Nephron (organoid): ENCODE data around the gene INPP1.

Experiments
- H3K27ac Mint-ChIP-seq, 3 experiments: 2 replicates each; pipeline ENCODE4 v1.8.0; 2020; ENCODE audit warnings: mixed read lengths in 3 of 3, mild to moderate bottlenecking in 2 of 3, moderate library complexity in 1 of 3
- H3K27me3 Mint-ChIP-seq: 2 replicates; pipeline ENCODE4 v1.8.0; 2021; ENCODE audit warnings: low read depth, mild to moderate bottlenecking, moderate library complexity, mixed read lengths
- H3K36me3 Mint-ChIP-seq: 2 replicates; pipeline ENCODE4 v1.8.0; 2020; ENCODE audit warnings: low read depth, mixed read lengths
- H3K4me1 Mint-ChIP-seq: 2 replicates; pipeline ENCODE4 v1.8.0; 2020; ENCODE audit warnings: mixed read lengths
- H3K4me3 Mint-ChIP-seq, 3 experiments: 2 replicates each; pipeline ENCODE4 v1.8.0; 2020; ENCODE audit warnings: mild to moderate bottlenecking in 3 of 3, mixed read lengths in 3 of 3, moderate library complexity in 2 of 3
- H3K9me3 Mint-ChIP-seq: 2 replicates; pipeline ENCODE4 v1.8.0; 2020; ENCODE audit warnings: mixed read lengths
- TF ChIP-seq, protein P1 (sequence below), 3 experiments: fragments of 200-600 bp; sonication (generic); IDR thresholded peaks; one replicate each; pipeline ENCODE4 v1.5.0; 2021; ENCODE audit warnings: antibody characterized with exemption in 3 of 3; ENCODE audit not compliant: unreplicated experiment in 3 of 3

Gene INPP1

DNA sequence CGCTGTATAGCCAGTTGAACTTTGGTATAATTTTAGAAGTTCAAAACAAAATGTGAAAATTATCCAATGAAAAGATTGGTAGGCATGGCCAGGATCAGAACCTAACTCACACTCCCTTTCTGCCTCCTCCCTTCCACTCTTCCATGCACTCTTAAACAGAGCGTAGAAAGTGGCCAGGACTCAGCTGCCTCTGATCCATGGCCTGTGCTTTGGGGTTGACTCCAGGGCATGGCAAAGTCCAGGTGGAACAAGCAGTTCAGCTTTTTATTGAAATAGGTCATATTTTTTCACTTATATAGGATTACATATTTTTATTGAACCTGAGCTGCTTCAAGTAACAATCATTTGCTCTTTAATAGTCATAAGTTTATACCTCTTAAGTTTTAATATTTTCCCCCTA is 26.2 kb downstream of the INPP1 start:
- TF ChIP-seq, protein P1, sequence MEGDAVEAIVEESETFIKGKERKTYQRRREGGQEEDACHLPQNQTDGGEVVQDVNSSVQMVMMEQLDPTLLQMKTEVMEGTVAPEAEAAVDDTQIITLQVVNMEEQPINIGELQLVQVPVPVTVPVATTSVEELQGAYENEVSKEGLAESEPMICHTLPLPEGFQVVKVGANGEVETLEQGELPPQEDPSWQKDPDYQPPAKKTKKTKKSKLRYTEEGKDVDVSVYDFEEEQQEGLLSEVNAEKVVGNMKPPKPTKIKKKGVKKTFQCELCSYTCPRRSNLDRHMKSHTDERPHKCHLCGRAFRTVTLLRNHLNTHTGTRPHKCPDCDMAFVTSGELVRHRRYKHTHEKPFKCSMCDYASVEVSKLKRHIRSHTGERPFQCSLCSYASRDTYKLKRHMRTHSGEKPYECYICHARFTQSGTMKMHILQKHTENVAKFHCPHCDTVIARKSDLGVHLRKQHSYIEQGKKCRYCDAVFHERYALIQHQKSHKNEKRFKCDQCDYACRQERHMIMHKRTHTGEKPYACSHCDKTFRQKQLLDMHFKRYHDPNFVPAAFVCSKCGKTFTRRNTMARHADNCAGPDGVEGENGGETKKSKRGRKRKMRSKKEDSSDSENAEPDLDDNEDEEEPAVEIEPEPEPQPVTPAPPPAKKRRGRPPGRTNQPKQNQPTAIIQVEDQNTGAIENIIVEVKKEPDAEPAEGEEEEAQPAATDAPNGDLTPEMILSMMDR (IDR thresholded peaks at IDR 0.05; ENCODE audit: unreplicated experiment in 3 of 3), result no peak
- H3K36me3 Mint-ChIP-seq, result peaks cover 8% of the 10 kb centered on the region
- H3K4me3 Mint-ChIP-seq, result no peak overlapping the region
- no peaks in the 10 kb centered on the region for H3K9me3 Mint-ChIP-seq
- no peaks in the 10 kb centered on the region for H3K27me3 Mint-ChIP-seq
- H3K4me1 Mint-ChIP-seq, result no peaks in the 10 kb centered on the region
- no peak overlapping the region for H3K27ac Mint-ChIP-seq

DNA sequence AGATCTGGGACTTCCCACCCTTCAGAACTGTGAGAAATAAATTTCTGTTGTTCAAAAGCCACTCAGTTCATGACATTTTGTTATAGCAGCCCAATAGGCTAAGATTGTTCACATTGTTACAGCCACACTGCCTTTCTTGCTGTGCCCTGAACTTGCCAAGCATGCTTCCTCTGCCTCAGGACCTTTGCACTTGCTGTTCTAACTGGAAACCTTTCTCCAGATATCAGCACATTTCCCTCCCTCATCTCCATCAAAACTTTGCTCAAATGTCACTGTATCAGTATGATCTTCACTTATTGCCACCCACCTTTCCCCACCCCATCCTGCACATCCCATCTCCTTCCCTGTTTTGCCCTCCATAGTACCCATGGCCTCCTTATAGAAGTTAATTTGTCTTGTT is 32.7 kb downstream of the INPP1 start:
- H3K27ac Mint-ChIP-seq, result no peak overlapping the region
- no peaks in the 10 kb centered on the region for H3K36me3 Mint-ChIP-seq
- no peaks in the 10 kb centered on the region for H3K4me1 Mint-ChIP-seq
- H3K9me3 Mint-ChIP-seq, result no peaks in the 10 kb centered on the region
- H3K4me3 Mint-ChIP-seq, result no peak overlapping the region
- TF ChIP-seq, protein P1 (IDR thresholded peaks at IDR 0.05; ENCODE audit: unreplicated experiment in 3 of 3), result no peak
- no peaks in the 10 kb centered on the region for H3K27me3 Mint-ChIP-seq

DNA sequence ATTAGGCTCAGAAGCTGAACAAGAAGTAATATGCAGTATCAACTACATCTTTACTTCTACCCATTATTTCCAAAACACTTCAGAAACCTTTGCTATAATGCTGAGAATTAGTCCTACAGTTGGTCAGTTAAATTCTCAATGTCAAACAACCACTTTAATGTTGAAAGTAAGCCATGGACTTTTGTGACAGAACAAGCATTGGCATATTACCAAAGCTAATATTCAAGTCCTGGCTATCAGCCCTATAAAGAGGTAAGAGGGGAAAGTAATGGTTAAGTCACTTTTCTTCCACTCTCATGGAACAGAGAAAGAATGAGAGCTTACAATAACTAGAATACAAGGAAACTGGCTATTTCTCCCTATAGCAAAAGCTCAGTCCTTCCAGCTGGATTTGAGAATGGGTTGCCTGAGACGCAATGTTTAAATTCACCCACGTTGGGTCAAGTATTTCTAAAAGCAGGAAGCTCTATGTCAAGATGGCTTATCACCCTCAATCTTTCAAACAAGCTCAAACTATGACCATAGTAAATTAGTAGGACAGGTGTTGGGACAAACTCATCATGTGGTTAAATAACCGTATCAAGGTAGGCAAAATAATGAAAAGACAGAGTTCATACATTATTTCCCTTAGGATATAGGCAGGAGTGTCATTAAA is 33.3 kb downstream of the INPP1 start:
- H3K4me3 Mint-ChIP-seq, result no peak overlapping the region
- TF ChIP-seq, protein P1 (IDR thresholded peaks at IDR 0.05; ENCODE audit: unreplicated experiment in 3 of 3), result no peak
- H3K36me3 Mint-ChIP-seq, result no peaks in the 10 kb centered on the region
- no peak overlapping the region for H3K27ac Mint-ChIP-seq
- no peaks in the 10 kb centered on the region for H3K27me3 Mint-ChIP-seq
- no peaks in the 10 kb centered on the region for H3K4me1 Mint-ChIP-seq
- H3K9me3 Mint-ChIP-seq, result no peaks in the 10 kb centered on the region

DNA sequence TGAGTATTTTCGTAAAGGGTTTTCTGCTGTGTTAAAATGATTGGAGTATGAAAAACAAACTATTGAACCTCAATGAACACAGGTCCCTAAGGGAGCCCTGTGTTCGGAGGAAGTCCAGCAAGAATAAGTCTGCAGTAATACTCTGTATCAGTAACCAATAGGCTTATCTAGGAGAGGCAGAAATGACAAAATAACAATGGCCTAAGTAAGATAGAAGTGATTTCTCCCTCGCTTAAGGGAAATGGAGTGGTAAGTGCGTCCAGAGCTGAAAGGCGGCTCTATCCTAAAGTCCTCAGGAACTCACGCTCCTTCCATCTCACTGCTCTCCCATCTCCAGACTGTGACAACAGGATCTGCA is 35.5 kb downstream of the INPP1 start:
- no peaks in the 10 kb centered on the region for H3K27me3 Mint-ChIP-seq
- H3K9me3 Mint-ChIP-seq, result no peaks in the 10 kb centered on the region
- H3K4me3 Mint-ChIP-seq, result no peak overlapping the region
- no peaks in the 10 kb centered on the region for H3K4me1 Mint-ChIP-seq
- TF ChIP-seq, protein P1 (IDR thresholded peaks at IDR 0.05; ENCODE audit: unreplicated experiment in 3 of 3), result no peak
- no peak overlapping the region for H3K27ac Mint-ChIP-seq
- H3K36me3 Mint-ChIP-seq, result no peaks in the 10 kb centered on the region

DNA sequence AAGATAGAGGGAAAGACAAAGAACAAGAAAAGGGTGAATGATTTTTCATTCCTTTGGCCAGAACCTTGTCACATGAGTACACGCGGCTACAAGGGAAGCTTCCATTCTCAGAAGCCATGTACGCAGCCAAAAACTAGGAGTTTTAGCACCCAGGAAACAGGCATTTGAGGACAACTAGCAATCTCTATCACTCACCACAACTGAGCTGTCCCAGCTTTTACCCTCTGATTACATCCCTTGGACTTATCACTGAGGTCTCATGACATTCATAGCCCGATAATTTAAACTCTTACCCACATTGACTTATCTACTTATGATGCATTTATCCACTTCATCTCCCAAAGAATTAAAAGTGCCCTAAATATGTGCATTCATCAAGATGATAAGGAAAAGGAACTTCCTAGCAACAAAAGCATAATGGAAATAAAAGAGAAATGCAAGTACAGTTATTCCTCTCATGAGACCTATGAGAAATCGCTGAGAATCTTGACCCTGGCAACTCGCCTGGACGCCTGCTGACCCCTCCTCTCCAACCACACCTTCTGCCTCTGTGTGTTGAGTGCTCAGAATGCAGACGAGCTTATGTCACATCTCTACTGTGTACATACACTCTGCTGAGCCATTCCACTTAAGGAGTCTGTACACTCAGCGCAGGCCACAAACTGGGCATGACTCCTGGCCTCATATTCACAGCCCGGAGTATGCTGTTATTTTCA is 36.0 kb downstream of the INPP1 start:
- H3K4me1 Mint-ChIP-seq, result no peaks in the 10 kb centered on the region
- H3K36me3 Mint-ChIP-seq, result no peaks in the 10 kb centered on the region
- TF ChIP-seq, protein P1 (IDR thresholded peaks at IDR 0.05; ENCODE audit: unreplicated experiment in 3 of 3), result no peak
- no peak overlapping the region for H3K4me3 Mint-ChIP-seq
- no peaks in the 10 kb centered on the region for H3K9me3 Mint-ChIP-seq
- no peak overlapping the region for H3K27ac Mint-ChIP-seq
- no peaks in the 10 kb centered on the region for H3K27me3 Mint-ChIP-seq

DNA sequence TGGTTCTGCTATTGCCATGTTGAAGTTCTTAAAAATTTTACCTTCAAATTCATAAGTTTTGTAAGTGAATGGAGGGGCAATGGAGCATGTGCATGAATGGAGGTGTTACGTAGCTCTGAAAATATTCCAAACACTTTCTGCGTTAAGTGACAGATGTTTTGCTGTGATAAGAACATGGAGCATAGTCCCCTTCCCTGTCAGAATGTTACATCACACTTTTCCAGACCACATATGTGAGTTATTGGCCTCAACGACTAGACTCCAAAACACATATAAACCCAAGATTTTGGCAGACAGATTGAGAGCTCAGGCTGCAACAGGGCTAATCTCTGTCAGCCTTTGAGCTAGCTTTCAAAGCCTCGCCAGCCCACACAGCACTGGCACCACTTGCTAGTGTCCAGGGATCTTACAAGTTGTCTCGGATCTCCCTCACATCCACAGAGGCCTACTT is 37.6 kb downstream of the INPP1 start:
- H3K36me3 Mint-ChIP-seq, result no peaks in the 10 kb centered on the region
- no peak overlapping the region for H3K27ac Mint-ChIP-seq
- H3K9me3 Mint-ChIP-seq, result no peaks in the 10 kb centered on the region
- no peaks in the 10 kb centered on the region for H3K27me3 Mint-ChIP-seq
- H3K4me1 Mint-ChIP-seq, result no peaks in the 10 kb centered on the region
- TF ChIP-seq, protein P1 (IDR thresholded peaks at IDR 0.05; ENCODE audit: unreplicated experiment in 3 of 3), result no peak
- H3K4me3 Mint-ChIP-seq, result no peak overlapping the region
